K562 (cell line): ENCODE data around the gene CARS2. TPM values are rescaled to one million over a fixed set of nuclear protein-coding genes. Genes with fewer than 3 reads are reported as not detected.

Experiments used
- ATAC-seq: fragments of 200-7000 bp; cut with Tn5 transposase; 3 replicates; pipeline ENCODE4 v1.9.1; 2020; ENCODE audit warnings: moderate library complexity
- BruUV-seq: library from RNA; stranded (reverse); fragments of 400-500 nt; replicated peaks from 2 replicates; lab custom pipeline; 2021; lab: Mats Ljungman, UMichigan
- CTCF ChIA-PET: fragments of 300-600 bp; formaldehyde crosslinking; extraction: SDS; loops from one replicate; lab custom pipeline; 2021; ENCODE audit warnings: low intra/inter-chr PET ratio; lab: Yijun Ruan, JAX
- POLR2A ChIA-PET: fragments of 300-600, 350-650 bp; sonication (Branson Sonifier 250); formaldehyde crosslinking; extraction: SDS; loops from one replicate; lab custom pipeline; 2021; ENCODE audit warnings: antibody characterized with exemption, inconsistent platforms; lab: Yijun Ruan, JAX
- DNase-seq, 4 experiments: peaks; one replicate each; pipeline versions ENCODE4 v3.0.0 to v3.0.0-alpha.2; 2011 to 2018; ENCODE audit warnings: low spot score in 3 of 4, mixed read lengths in 3 of 4; ENCODE audit errors: extremely low read depth in 1 of 4
- FAIRE-seq: peaks from 2 replicates; lab custom pipeline; 2011; peaks lifted over from hg19 to GRCh38; lab: Jason Lieb, UNC
- H2AFZ ChIP-seq: 2 replicates; pipeline ENCODE4 v1.6.0; 2011; ENCODE audit warnings: low read depth, low read length, control low read depth, inconsistent platforms
- H3K27ac ChIP-seq: fragments of 200-600 bp; 3 replicates; pipeline ENCODE4 v1.8.0; 2011; ENCODE audit warnings: low read depth, mild to moderate bottlenecking, control low read depth, inconsistent platforms, low read length, moderate library complexity, mixed read lengths; ENCODE audit errors: extremely low read depth
- H3K27me3 ChIP-seq, 2 experiments: fragments of 300-600 bp in 1 of 2; 2 replicates in 1 of 2; 3 replicates in 1 of 2; pipeline versions ENCODE4 v1.6.0 to v1.8.0; 2011; ENCODE audit warnings: inconsistent platforms in 2 of 2, low read length in 2 of 2, mild to moderate bottlenecking in 1 of 2, mixed read lengths in 1 of 2, moderate library complexity in 1 of 2; ENCODE audit not compliant: control insufficient read depth in 2 of 2, insufficient read depth in 2 of 2
- H3K36me3 ChIP-seq: fragments of 300-600 bp; 3 replicates; pipeline ENCODE4 v1.8.0; 2011; ENCODE audit warnings: mild to moderate bottlenecking, low read length, inconsistent platforms; ENCODE audit not compliant: control insufficient read depth, insufficient read depth
- H3K4me1 ChIP-seq, 2 experiments: fragments of 200-600 bp in 1 of 2; replicated peaks in 1 of 2; 2 replicates in 1 of 2; 3 replicates in 1 of 2; pipeline versions ENCODE4 v1.5.1 to v1.8.0; 2011; ENCODE audit warnings: inconsistent platforms in 2 of 2, low read length in 2 of 2, mild to moderate bottlenecking in 1 of 2, mixed read lengths in 1 of 2, moderate library complexity in 1 of 2; ENCODE audit not compliant: control insufficient read depth in 2 of 2, insufficient read depth in 2 of 2
- H3K4me2 ChIP-seq: 2 replicates; pipeline ENCODE4 v1.6.1; 2011; ENCODE audit warnings: low read length, control low read depth, inconsistent platforms, mixed read lengths; ENCODE audit not compliant: insufficient read depth
- H3K4me3 ChIP-seq: fragments of 200-600 bp; sonication (generic), shearing (Covaris generic); 2 replicates; pipeline ENCODE4 v1.5.1; 2016; ENCODE audit warnings: control low read depth, inconsistent platforms
- H3K79me2 ChIP-seq: fragments of 200-600 bp; 3 replicates; pipeline ENCODE4 v1.8.0; 2011; ENCODE audit warnings: low read length, inconsistent platforms; ENCODE audit not compliant: control insufficient read depth, insufficient read depth
- H3K9ac ChIP-seq, 2 experiments: 2 replicates each; pipeline versions ENCODE4 v1.6.0 to v1.6.1; 2011; ENCODE audit warnings: low read depth in 2 of 2, low read length in 2 of 2, control low read depth in 1 of 2, inconsistent platforms in 1 of 2, mild to moderate bottlenecking in 1 of 2, mixed read lengths in 1 of 2; ENCODE audit not compliant: insufficient read depth in 1 of 2
- H3K9me1 ChIP-seq: one replicate; pipeline ENCODE4 v1.6.0; 2011; ENCODE audit warnings: inconsistent platforms, mild to moderate bottlenecking, low read length, moderate library complexity; ENCODE audit not compliant: control insufficient read depth, insufficient read depth
- H3K9me3 ChIP-seq: replicated peaks from 2 replicates; pipeline ENCODE4 v1.5.1; 2011; ENCODE audit warnings: low read depth, low read length, inconsistent platforms; ENCODE audit not compliant: control insufficient read depth, insufficient read depth
- H4K20me1 ChIP-seq: replicated peaks from 2 replicates; pipeline ENCODE4 v1.6.1; 2011; ENCODE audit warnings: low read length, inconsistent platforms, mixed read lengths; ENCODE audit not compliant: control insufficient read depth, insufficient read depth
- DNMT1 ChIP-seq: fragments of 450-650 bp; IDR thresholded peaks from 2 replicates; pipeline ENCODE4 v1.6.1; 2016; ENCODE audit warnings: antibody characterized with exemption, mild to moderate bottlenecking
- HLTF ChIP-seq: fragments of 450-650 bp; IDR thresholded peaks from 2 replicates; pipeline ENCODE4 v1.6.1; 2016
- JUN ChIP-seq, 2 experiments: sonication (generic) in 1 of 2; formaldehyde crosslinking in 1 of 2; IDR thresholded peaks; 2 replicates each; pipeline versions ENCODE4 v1.6.1 to v1.8.0; 2012 to 2022; ENCODE audit warnings: borderline replicate concordance in 2 of 2, mild to moderate bottlenecking in 2 of 2, improper control_type of control experiment in 1 of 2, low read depth in 1 of 2, low read length in 1 of 2, missing genetic modification reagents in 1 of 2
- MED1 ChIP-seq: sonication (generic); formaldehyde crosslinking; IDR thresholded peaks from 2 replicates; pipeline ENCODE4 v1.8.1; 2023; ENCODE audit warnings: missing genetic modification reagents, borderline replicate concordance
- SETDB1 ChIP-seq: IDR thresholded peaks from one replicate; pipeline ENCODE4 v1.6.1; 2012; ENCODE audit warnings: low read length, control low read depth, inconsistent platforms
- TAF7 ChIP-seq: fragments of 450-650 bp; IDR thresholded peaks from 2 replicates; pipeline ENCODE4 v1.6.1; 2016; ENCODE audit warnings: missing genetic modification characterization, missing compliant biosample characterization
- TCFL5 ChIP-seq: fragments of 250-450 bp; sonication (Bioruptor Pico); conservative IDR thresholded peaks from 2 replicates; pipeline ENCODE4 v1.6.1; 2021; ENCODE audit warnings: mild to moderate bottlenecking, moderate library complexity, matching md5 sums
- ZNF140 ChIP-seq: fragments of 250-450 bp; sonication (Bioruptor Pico); IDR thresholded peaks from 2 replicates; pipeline ENCODE4 v1.8.0; 2021; ENCODE audit warnings: moderate library complexity, mild to moderate bottlenecking, inconsistent platforms
- WGBS: fragments of 100-300 bp; shearing (Covaris generic); methylation state at CpG from one replicate; pipeline ENCODE4 v1.1.6; 2016; ENCODE audit warnings: low coverage, mixed read lengths; ENCODE audit not compliant: insufficient coverage; ENCODE audit errors: missing lambda C conversion rate; 5-methylcytosine and 5-hydroxymethylcytosine counted together
- in situ Hi-C: fragments of 300-500 bp; cut with MboI; formaldehyde crosslinking; loops from 4 replicates; pipeline ENCODE4 v1.15.0; 2018; ENCODE audit warnings: inconsistent platforms, mixed read lengths
- intact Hi-C: fragments of 100-400 bp; cut with micrococcal nuclease; formaldehyde crosslinking; loops from 2 replicates; pipeline ENCODE4 v1.14.2; 2022
- polyA plus RNA-seq, 8 experiments: library from polyadenylated mRNA; depleted of rRNA in 4 of 8; stranded (reverse) in 5 of 8; unstranded in 3 of 8; fragments of >200 nt; fragmentation: Nextera tagmentation in 2 of 8; fragmentation: Illumina TruSeq in 1 of 8; extraction: Ambion mirVana in 2 of 8; extraction: Trizol in 1 of 8; gene quantifications; 2 replicates each; pipeline versions ENCODE4 v1.2.1 to v1.2.3, GENCODE V29; 2011 to 2014; ENCODE audit warnings: inconsistent platforms in 1 of 8, missing spikeins in 1 of 8
- total RNA-seq, 7 experiments: library from RNA; depleted of rRNA in 6 of 7; stranded (reverse); fragments of >200 nt in 6 of 7; fragmentation: Illumina TruSeq in 2 of 7; extraction: Trizol in 2 of 7; gene quantifications; 2 replicates each; pipeline versions ENCODE4 v1.2.1 to v1.2.3, GENCODE V29; 2011 to 2021; ENCODE audit warnings: low replicate concordance in 1 of 7
- TF ChIP-seq, protein P1 (sequence below): fragments of 250-450 bp; sonication (Bioruptor Pico); IDR thresholded peaks from 2 replicates; pipeline ENCODE4 v1.5.0; 2021; ENCODE audit warnings: mild to moderate bottlenecking, moderate library complexity
- TF ChIP-seq, protein P2 (sequence below): fragments of 450-650 bp; IDR thresholded peaks from 2 replicates; pipeline ENCODE4 v1.6.1; 2016; ENCODE audit warnings: borderline replicate concordance

Gene CARS2
- total and polyA plus RNA-seq, 9 of the 15 experiments (the other 6 are each of a cell fraction or from before 2014, with no cell fraction given), result 1.7 to 37.4 (median 30.5) TPM

DNA sequence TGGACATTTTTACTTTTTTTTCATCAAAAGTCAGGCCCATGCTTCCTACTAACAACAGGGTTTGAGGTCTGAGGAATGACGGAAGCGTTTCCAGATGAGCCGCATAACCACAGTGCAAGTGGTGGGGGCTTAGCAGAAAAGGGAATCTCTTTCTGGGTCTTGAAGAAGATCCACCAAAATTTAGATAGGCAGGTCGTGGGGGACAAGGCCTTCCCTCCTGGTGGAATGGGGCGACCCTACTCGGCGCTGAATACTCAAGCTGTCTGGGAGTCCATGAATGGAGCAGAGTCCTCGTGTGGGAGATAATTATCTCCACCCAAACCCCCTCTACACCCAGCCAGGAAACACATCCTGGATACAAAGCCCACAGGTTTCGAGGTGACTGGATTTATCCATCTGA lies 36.9 kb downstream of the CARS2 start:
- TF ChIP-seq DNMT1, result no peak
- TF ChIP-seq, protein P1, sequence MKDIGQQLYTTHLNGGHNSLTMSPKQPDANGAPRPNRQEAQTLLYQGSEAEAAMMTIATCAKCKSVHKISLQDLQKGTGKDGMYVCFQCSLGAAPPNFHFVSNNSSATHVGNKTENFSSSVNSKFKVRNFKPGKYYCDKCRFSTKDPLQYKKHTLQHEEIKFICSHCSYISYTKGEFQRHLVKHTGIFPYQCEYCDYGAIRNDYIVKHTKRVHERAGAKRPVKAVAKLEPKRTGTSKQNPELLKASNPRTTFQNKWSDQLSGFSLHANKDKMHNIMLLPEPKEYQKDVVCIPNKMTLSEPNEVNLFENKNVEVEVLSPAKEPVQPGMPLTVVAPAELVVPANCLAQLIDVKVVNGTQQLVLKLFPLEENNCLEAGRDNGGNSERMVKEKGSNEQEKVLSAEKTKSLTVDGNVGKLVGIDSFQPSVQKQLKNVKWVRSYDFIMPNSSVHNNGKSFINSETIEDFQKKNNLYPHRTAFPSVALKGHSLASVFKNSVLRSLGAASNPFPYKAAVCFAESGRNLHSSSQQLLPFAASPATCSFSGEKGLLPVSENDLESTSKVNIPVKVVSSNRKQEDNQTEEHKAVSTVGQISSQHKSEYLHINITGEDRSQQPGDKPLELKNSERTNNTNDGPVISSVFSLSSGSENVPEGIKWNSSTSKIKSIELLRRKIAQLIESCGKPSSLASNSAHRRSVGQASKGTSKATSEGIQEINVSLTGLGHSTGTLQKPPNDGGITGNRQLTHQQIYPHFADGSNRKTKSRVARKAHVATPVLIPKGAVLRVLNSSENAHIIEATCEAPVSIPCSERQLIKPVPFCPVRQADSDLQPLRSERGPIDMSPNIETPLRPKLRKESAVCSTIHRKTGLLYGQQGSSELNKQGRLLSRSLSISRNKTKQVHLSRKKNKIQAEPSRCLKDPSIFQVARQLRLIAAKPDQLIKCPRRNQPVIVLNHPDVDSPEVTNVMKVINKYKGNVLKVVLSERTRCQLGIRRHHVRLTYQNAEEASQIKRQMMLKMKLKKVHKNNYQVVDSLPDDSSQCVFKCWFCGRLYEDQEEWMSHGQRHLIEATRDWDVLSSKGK (CRISPR knock-in tag), result no peak
- no peak for TF ChIP-seq SETDB1
- no peak for TF ChIP-seq ZNF140
- no peak for TF ChIP-seq MED1 (CRISPR knock-in tag)
- TF ChIP-seq, protein P2, sequence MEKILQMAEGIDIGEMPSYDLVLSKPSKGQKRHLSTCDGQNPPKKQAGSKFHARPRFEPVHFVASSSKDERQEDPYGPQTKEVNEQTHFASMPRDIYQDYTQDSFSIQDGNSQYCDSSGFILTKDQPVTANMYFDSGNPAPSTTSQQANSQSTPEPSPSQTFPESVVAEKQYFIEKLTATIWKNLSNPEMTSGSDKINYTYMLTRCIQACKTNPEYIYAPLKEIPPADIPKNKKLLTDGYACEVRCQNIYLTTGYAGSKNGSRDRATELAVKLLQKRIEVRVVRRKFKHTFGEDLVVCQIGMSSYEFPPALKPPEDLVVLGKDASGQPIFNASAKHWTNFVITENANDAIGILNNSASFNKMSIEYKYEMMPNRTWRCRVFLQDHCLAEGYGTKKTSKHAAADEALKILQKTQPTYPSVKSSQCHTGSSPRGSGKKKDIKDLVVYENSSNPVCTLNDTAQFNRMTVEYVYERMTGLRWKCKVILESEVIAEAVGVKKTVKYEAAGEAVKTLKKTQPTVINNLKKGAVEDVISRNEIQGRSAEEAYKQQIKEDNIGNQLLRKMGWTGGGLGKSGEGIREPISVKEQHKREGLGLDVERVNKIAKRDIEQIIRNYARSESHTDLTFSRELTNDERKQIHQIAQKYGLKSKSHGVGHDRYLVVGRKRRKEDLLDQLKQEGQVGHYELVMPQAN, result no peak
- TF ChIP-seq HLTF, result no peak
- no peak for TF ChIP-seq TAF7 (tag)
- no peak for TF ChIP-seq JUN (IDR thresholded peaks at IDR 0.05; ENCODE audit: borderline replicate concordance, low read depth, low read length)
- no peak for TF ChIP-seq JUN (CRISPR knock-in tag; IDR thresholded peaks at IDR 0.05; ENCODE audit: borderline replicate concordance)
- TF ChIP-seq TCFL5 (CRISPR knock-in tag), result no peak
- DNase-seq (no peak), ATAC-seq (no peak), FAIRE-seq (no peak)
- no TSS peak for BruUV-seq
- Histone ChIP-seq H3K27me3 (no peaks in the 10 kb centered on the region), H3K27ac (no peak overlapping the region), H3K9ac (no peak overlapping the region), H2AFZ (no peak overlapping the region), H3K4me3 (no peak overlapping the region), H3K79me2 (no peaks in the 10 kb centered on the region), H3K4me2 (no peak overlapping the region), H3K36me3 (peaks cover 33% of the 10 kb centered on the region; the same call in 2 of the 3 replicates), H4K20me1 (no peaks in the 10 kb centered on the region), H3K4me1 (no peaks in the 10 kb centered on the region), H3K9me3 (no peaks in the 10 kb centered on the region), H3K9me1 (no peaks in the 10 kb centered on the region)
- in situ Hi-C loops (no loop called here), intact Hi-C loops (no loop called here)
- ChIA-PET CTCF (no interaction called here), POLR2A (interaction anchor here (0.6 kb wide), 1 partner anchor 46 kb away, joined by 4 read pairs; no protein-coding TSS in a partner anchor)
- WGBS, result 91% methylated on average over 8 of the region's 9 CpGs
